CD4-positive, alpha-beta memory T cell (primary cell): Measurements from ENCODE around the gene RGS2. TPM values are rescaled to one million over a fixed set of nuclear protein-coding genes. Genes with fewer than 3 reads are reported as not detected.

Source experiments
- CTCF ChIA-PET: fragments of 350-600 bp; sonication (Branson Sonifier 250); formaldehyde crosslinking; loops from one replicate; lab custom pipeline; 2021; ENCODE audit warnings: inconsistent platforms; ENCODE audit not compliant: partially characterized antibody; lab: Charles Lee
- POLR2A ChIA-PET: fragments of 350-600 bp; sonication (Branson Sonifier 250); formaldehyde crosslinking; loops from one replicate; lab custom pipeline; 2021; ENCODE audit not compliant: partially characterized antibody; lab: Charles Lee
- DNase-seq, 5 donors: peaks; one replicate each; pipeline versions ENCODE4 v3.0.0 to v3.0.0-alpha.2; 2020 to 2022; ENCODE audit warnings: mixed read lengths in 1 of 5
- H3K27ac ChIP-seq: one replicate; pipeline ENCODE4 v1.7.0; 2013; ENCODE audit warnings: low read depth, low read length
- H3K27me3 ChIP-seq: 2 replicates; pipeline ENCODE4 v1.7.0; 2013; ENCODE audit warnings: mild to moderate bottlenecking, low read length, moderate library complexity; ENCODE audit not compliant: insufficient read depth
- H3K36me3 ChIP-seq: 2 replicates; pipeline ENCODE4 v1.7.0; 2013; ENCODE audit warnings: mild to moderate bottlenecking, low read length, moderate library complexity; ENCODE audit not compliant: insufficient read depth
- H3K4me1 ChIP-seq: 2 replicates; pipeline ENCODE4 v1.7.0; 2013; ENCODE audit warnings: mild to moderate bottlenecking, low read length, moderate library complexity; ENCODE audit not compliant: insufficient read depth
- H3K4me3 ChIP-seq, 2 donors: one replicate each; pipeline ENCODE4 v1.7.0; 2013; ENCODE audit warnings: low read length in 2 of 2, mild to moderate bottlenecking in 1 of 2
- H3K9me3 ChIP-seq, 2 donors: one replicate each; pipeline ENCODE4 v1.7.0; 2013; ENCODE audit warnings: low read length in 2 of 2, control low read depth in 1 of 2; ENCODE audit not compliant: control insufficient read depth in 1 of 2
- H3K27ac Mint-ChIP-seq, 7 donors: one replicate each; pipeline ENCODE4 v1.8.0; 2020 to 2021; ENCODE audit warnings: mixed read lengths in 7 of 7, mild to moderate bottlenecking in 6 of 7, inconsistent platforms in 3 of 7, moderate library complexity in 3 of 7
- H3K27me3 Mint-ChIP-seq, 2 donors: one replicate each; pipeline ENCODE4 v1.8.0; 2020 to 2021; ENCODE audit warnings: mixed read lengths in 2 of 2
- H3K36me3 Mint-ChIP-seq, 2 donors: one replicate each; pipeline ENCODE4 v1.8.0; 2020 to 2021; ENCODE audit warnings: mixed read lengths in 2 of 2, inconsistent platforms in 1 of 2, mild to moderate bottlenecking in 1 of 2
- H3K4me1 Mint-ChIP-seq, 4 donors: one replicate each; pipeline ENCODE4 v1.8.0; 2020 to 2021; ENCODE audit warnings: mixed read lengths in 4 of 4, mild to moderate bottlenecking in 1 of 4
- H3K4me3 Mint-ChIP-seq, 8 donors: one replicate each; pipeline ENCODE4 v1.8.0; 2020 to 2021; ENCODE audit warnings: mixed read lengths in 8 of 8, mild to moderate bottlenecking in 7 of 8, moderate library complexity in 6 of 8, inconsistent platforms in 3 of 8
- H3K9me3 Mint-ChIP-seq, 8 donors: one replicate each; pipeline ENCODE4 v1.8.0; 2020 to 2021; ENCODE audit warnings: mixed read lengths in 8 of 8, mild to moderate bottlenecking in 5 of 8, inconsistent platforms in 3 of 8, moderate library complexity in 1 of 8
- intact Hi-C: fragments of 100-400 bp; cut with micrococcal nuclease; formaldehyde crosslinking; loops from one replicate; pipeline ENCODE4 v1.15.1; 2023
- polyA plus RNA-seq, 2 donors: library from polyadenylated mRNA; unstranded; fragments of 300-500 nt; fragmentation: Illumina TruSeq; gene quantifications; one replicate each; pipeline ENCODE4 v1.2.3, GENCODE V29; 2021
- total RNA-seq, 2 experiments: library from RNA; stranded (reverse); gene quantifications; one replicate each; pipeline ENCODE4 v1.2.3, GENCODE V29; 2021

RGS2 gene
- total and polyA plus RNA-seq, 4 experiments from 2014 or later, result 26.4 to 203 (median 29.6) TPM

DNA sequence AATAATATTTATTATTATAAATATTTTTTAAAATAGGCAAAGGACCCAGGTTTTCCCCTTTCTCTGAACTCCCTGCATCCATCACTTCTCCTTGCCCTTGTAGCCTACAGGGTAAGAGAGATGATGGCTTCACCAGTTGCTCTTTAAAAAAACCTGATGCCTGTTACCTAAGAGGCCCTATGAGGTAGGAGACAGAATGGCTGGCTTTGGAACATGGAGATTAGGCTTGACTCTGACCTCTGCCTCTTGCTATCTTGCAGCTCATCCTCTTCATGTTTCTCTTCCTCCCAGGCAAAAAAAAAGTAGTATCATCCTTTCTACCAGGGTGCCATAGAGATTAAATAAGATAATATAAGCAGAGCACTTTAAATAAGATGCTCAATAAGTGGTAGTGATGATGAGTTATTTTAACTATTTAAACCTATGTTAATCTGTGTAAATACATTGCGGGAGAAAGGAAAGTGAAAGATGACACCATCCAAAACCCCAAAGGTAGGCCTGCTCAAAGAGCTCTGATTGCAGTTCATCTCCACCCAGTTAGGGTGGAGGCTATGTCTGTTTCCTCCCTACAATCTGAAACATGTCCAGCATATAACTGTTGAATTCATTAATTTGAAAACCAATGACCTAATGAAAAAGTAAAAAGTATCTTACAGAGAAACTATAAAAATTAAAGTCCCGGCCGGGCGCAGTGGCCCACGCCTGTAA, 51.8 kb downstream of the RGS2 start:
- Mint-ChIP-seq H3K27me3 (no peaks in the 10 kb centered on the region), H3K36me3 (no peaks in the 10 kb centered on the region), H3K9me3 (no peaks in the 10 kb centered on the region), H3K27ac (no peak overlapping the region), H3K4me3 (no peak overlapping the region), H3K4me1 (no peaks in the 10 kb centered on the region)
- no peaks in the 10 kb centered on the region for H3K27me3 ChIP-seq
- H3K36me3 ChIP-seq, result no peaks in the 10 kb centered on the region
- DNase-seq, result no peak
- no peak overlapping the region for H3K4me3 ChIP-seq
- CTCF ChIA-PET, result no interaction called here
- POLR2A ChIA-PET, result no interaction called here
- no peaks in the 10 kb centered on the region for H3K9me3 ChIP-seq
- no peaks in the 10 kb centered on the region for H3K4me1 ChIP-seq
- no peak overlapping the region for H3K27ac ChIP-seq
- intact Hi-C loops, result no loop called here

DNA sequence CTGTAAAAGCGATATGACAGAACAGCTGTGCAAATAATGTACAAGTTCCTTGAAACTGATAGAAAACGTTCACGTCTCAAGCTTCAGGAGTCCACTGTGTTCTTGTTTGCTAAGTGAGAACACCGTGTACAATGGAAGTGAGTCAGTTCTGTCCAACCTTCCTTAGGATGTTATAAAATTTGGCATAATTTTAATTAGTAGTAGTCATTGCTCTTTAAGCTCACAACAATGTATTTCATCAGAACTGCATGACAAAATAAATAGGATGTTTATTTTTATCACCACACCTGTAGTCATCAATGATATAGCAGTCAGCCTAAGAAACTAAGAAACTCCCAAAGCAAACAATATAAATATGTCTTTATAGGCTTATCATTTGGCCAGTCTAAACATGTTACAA, 53.0 kb downstream of the RGS2 start:
- Histone ChIP-seq H3K36me3 (no peaks in the 10 kb centered on the region), H3K27me3 (no peaks in the 10 kb centered on the region), H3K27ac (no peak overlapping the region), H3K4me3 (no peak overlapping the region), H3K4me1 (no peaks in the 10 kb centered on the region), H3K9me3 (no peaks in the 10 kb centered on the region)
- ChIA-PET CTCF (interaction anchor here (0.7 kb wide), 1 partner anchor 344 kb away, joined by 3 read pairs; no protein-coding TSS in a partner anchor), POLR2A (no interaction called here)
- Mint-ChIP-seq H3K36me3 (no peaks in the 10 kb centered on the region), H3K4me1 (no peaks in the 10 kb centered on the region), H3K27ac (no peak overlapping the region), H3K27me3 (no peaks in the 10 kb centered on the region), H3K4me3 (no peak overlapping the region), H3K9me3 (no peaks in the 10 kb centered on the region)
- intact Hi-C loops, result no loop called here
- DNase-seq, result no peak

Other genes with a start within 250 kb of the RGS2 start
- gene RGS1, start 233.3 kb upstream of the RGS2 start, total RNA-seq, result 10 to 100 TPM in 1 of 2 experiments, 1 to 10 TPM in 1; 9.9 to 12.0 TPM
- gene RGS1, start 233.3 kb upstream of the RGS2 start, polyA plus RNA-seq, result 100 to 1,000 TPM in 1 of 2 donors, 10 to 100 TPM in 1; 17.7 to 120 TPM
- not detected for gene RGS13, start 172.9 kb upstream of the RGS2 start, total RNA-seq
- gene RGS13, start 172.9 kb upstream of the RGS2 start, polyA plus RNA-seq, result not detected